Naive thymus-derived CD4-positive, alpha-beta T cell (primary cell): ENCODE data around the gene GTF2IRD1. TPM values are rescaled to one million over a fixed set of nuclear protein-coding genes. Genes with fewer than 3 reads are reported as not detected.

Experiments
- ATAC-seq: fragments of 150-1000 bp; cut with Tn5 transposase; 2 replicates; pipeline ENCODE4 v1.10.0; 2021; ENCODE audit warnings: mild to moderate bottlenecking, moderate library complexity
- CTCF ChIA-PET: fragments of 350-600 bp; sonication (Branson Sonifier 250); formaldehyde crosslinking; loops from one replicate; lab custom pipeline; 2021; ENCODE audit warnings: antibody characterized with exemption; lab: Charles Lee
- POLR2A ChIA-PET: fragments of 350-600 bp; sonication (Branson Sonifier 250); formaldehyde crosslinking; loops from one replicate; lab custom pipeline; 2021; ENCODE audit warnings: antibody characterized with exemption, inconsistent platforms; lab: Charles Lee
- DNase-seq, 9 donors: peaks; one replicate each; pipeline versions ENCODE4 v3.0.0 to v3.0.0-alpha.2; 2020 to 2022; ENCODE audit warnings: mixed read lengths in 1 of 9
- H3K27ac ChIP-seq: one replicate; pipeline ENCODE4 v1.7.0; 2013; ENCODE audit warnings: mild to moderate bottlenecking, low read depth, low read length, moderate library complexity
- H3K27me3 ChIP-seq, 2 donors: one replicate each; pipeline ENCODE4 v1.7.0; 2013; ENCODE audit warnings: low read length in 2 of 2, mild to moderate bottlenecking in 2 of 2, moderate library complexity in 2 of 2; ENCODE audit not compliant: control insufficient read depth in 2 of 2, insufficient read depth in 2 of 2
- H3K36me3 ChIP-seq, 3 experiments: 1 replicate in 2 of 3; 2 replicates in 1 of 3; pipeline ENCODE4 v1.7.0; 2013; ENCODE audit warnings: low read length in 3 of 3, mild to moderate bottlenecking in 3 of 3, moderate library complexity in 1 of 3; ENCODE audit not compliant: insufficient read depth in 3 of 3, control insufficient read depth in 2 of 3
- H3K4me1 ChIP-seq, 2 donors: one replicate each; pipeline ENCODE4 v1.7.0; 2013; ENCODE audit warnings: low read length in 2 of 2, mild to moderate bottlenecking in 2 of 2, moderate library complexity in 1 of 2; ENCODE audit not compliant: control insufficient read depth in 2 of 2, insufficient read depth in 2 of 2
- H3K4me3 ChIP-seq: 2 replicates; pipeline ENCODE4 v1.7.0; 2013; ENCODE audit warnings: mild to moderate bottlenecking, low read length
- H3K9me3 ChIP-seq, 3 experiments: 1 replicate in 2 of 3; 2 replicates in 1 of 3; pipeline ENCODE4 v1.7.0; 2013; ENCODE audit warnings: low read length in 3 of 3; ENCODE audit not compliant: control insufficient read depth in 2 of 3
- H3K27ac Mint-ChIP-seq, 9 donors: one replicate each; pipeline ENCODE4 v1.8.0; 2020 to 2022; ENCODE audit warnings: mixed read lengths in 9 of 9, mild to moderate bottlenecking in 8 of 9, moderate library complexity in 5 of 9, inconsistent platforms in 2 of 9
- H3K27me3 Mint-ChIP-seq, 5 donors: one replicate each; pipeline ENCODE4 v1.8.0; 2021 to 2022; ENCODE audit warnings: mixed read lengths in 5 of 5, mild to moderate bottlenecking in 1 of 5
- H3K36me3 Mint-ChIP-seq, 5 donors: one replicate each; pipeline ENCODE4 v1.8.0; 2020 to 2022; ENCODE audit warnings: mixed read lengths in 5 of 5, mild to moderate bottlenecking in 3 of 5, inconsistent platforms in 1 of 5
- H3K4me1 Mint-ChIP-seq, 7 donors: one replicate each; pipeline ENCODE4 v1.8.0; 2020 to 2022; ENCODE audit warnings: mixed read lengths in 7 of 7, mild to moderate bottlenecking in 3 of 7, inconsistent platforms in 1 of 7
- H3K4me3 Mint-ChIP-seq, 10 donors: one replicate each; pipeline ENCODE4 v1.8.0; 2020 to 2022; ENCODE audit warnings: mild to moderate bottlenecking in 10 of 10, mixed read lengths in 10 of 10, moderate library complexity in 6 of 10, inconsistent platforms in 2 of 10
- H3K9me3 Mint-ChIP-seq, 11 donors: one replicate each; pipeline ENCODE4 v1.8.0; 2020 to 2022; ENCODE audit warnings: mixed read lengths in 11 of 11, mild to moderate bottlenecking in 4 of 11, inconsistent platforms in 1 of 11, moderate library complexity in 1 of 11
- intact Hi-C, 2 donors: fragments of 100-400 bp; cut with micrococcal nuclease; formaldehyde crosslinking; loops; one replicate each; pipeline ENCODE4 v1.15.1; 2023
- polyA plus RNA-seq, 2 donors: library from polyadenylated mRNA; unstranded; fragments of 300-500 nt; fragmentation: Illumina TruSeq; gene quantifications; one replicate each; pipeline ENCODE4 v1.2.3, GENCODE V29; 2021
- total RNA-seq, 6 experiments: library from RNA in 5 of 6; stranded (reverse) in 5 of 6; gene quantifications; 1 replicate in 5 of 6; 2 replicates in 1 of 6; pipeline ENCODE4 v1.2.3 and lab custom pipeline; 2021 to 2026

GTF2IRD1 gene
- total and polyA plus RNA-seq, 7 experiments from 2014 or later = 0.07 to 5.6 (median 0.93) TPM; not detected in 1

DNA sequence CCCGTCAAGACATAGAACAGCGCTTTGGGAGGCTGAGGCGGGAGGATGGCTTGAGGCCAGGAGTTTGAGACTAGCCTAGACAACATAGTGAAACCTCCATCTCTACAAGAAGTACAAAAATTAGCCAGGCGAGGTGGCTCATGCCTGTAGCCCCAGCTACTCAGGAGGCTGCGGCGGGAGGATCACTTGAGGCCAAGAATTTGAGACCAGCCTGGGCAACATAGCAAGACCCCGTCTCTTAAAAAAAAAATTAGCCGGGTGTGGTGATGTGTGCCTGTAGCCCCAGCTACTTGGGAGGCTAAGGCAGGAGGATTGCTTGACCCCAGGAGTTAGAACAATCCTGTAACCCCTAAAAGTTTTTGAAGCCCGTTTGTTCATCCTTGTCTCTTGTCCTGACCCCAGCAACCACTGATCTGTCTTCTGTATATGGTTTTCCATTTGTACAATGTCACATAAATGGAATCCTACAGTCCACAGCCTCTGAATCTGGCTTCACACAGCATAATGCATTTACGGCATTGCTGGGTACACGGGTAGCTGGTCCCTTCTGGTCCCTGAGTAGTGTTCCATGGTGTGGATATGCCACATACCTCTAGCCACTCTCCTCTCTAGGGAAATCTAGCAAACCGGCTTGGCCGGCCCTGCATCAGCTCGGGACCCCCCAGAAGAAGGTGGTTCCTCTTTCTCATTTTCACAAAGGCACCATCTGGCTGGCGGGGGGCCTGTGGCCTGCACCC, 8.4 kb downstream of the GTF2IRD1 start:
- peaks cover 0 to 5% (median 0%) of the 10 kb centered on the region in 5 donors for H3K27me3 Mint-ChIP-seq
- Histone ChIP-seq H3K4me3 (no peak overlapping the region), H3K27ac (no peak overlapping the region), H3K27me3 (no peaks in the 10 kb centered on the region), H3K4me1 (no peaks in the 10 kb centered on the region), H3K36me3 (no peaks in the 10 kb centered on the region), H3K9me3 (no peaks in the 10 kb centered on the region)
- H3K27ac Mint-ChIP-seq = no peak overlapping the region
- no peak for ATAC-seq
- no peak overlapping the region for H3K4me3 Mint-ChIP-seq
- no peaks in the 10 kb centered on the region for H3K9me3 Mint-ChIP-seq
- peaks cover 0 to 9% (median 6%) of the 10 kb centered on the region in 7 donors for H3K4me1 Mint-ChIP-seq
- DNase-seq = no peak
- H3K36me3 Mint-ChIP-seq = no peaks in the 10 kb centered on the region
- CTCF ChIA-PET = interaction anchor here (1.0 kb wide), 1 partner anchor 12 kb away, joined by 3 read pairs; no protein-coding TSS in a partner anchor
- POLR2A ChIA-PET = no interaction called here
- intact Hi-C loops = no loop called here

GRCh38 chr7:74462707-74463100, 9.0 kb downstream of the GTF2IRD1 start:
- no peak for ATAC-seq
- Mint-ChIP-seq H3K27me3 (no peaks in the 10 kb centered on the region), H3K4me3 (no peak overlapping the region), H3K9me3 (no peaks in the 10 kb centered on the region), H3K4me1 (peaks cover 0 to 9% (median 6%) of the 10 kb centered on the region in 7 donors), H3K36me3 (no peaks in the 10 kb centered on the region), H3K27ac (no peak overlapping the region)
- Histone ChIP-seq H3K36me3 (no peaks in the 10 kb centered on the region), H3K4me3 (no peak overlapping the region), H3K27me3 (no peaks in the 10 kb centered on the region), H3K4me1 (no peaks in the 10 kb centered on the region), H3K9me3 (no peaks in the 10 kb centered on the region), H3K27ac (no peak overlapping the region)
- ChIA-PET CTCF (interaction anchor here (1.0 kb wide), 1 partner anchor 13 kb away, joined by 3 read pairs; no protein-coding TSS in a partner anchor), POLR2A (no interaction called here)
- DNase-seq = no peak
- intact Hi-C loops = no loop called here

DNA sequence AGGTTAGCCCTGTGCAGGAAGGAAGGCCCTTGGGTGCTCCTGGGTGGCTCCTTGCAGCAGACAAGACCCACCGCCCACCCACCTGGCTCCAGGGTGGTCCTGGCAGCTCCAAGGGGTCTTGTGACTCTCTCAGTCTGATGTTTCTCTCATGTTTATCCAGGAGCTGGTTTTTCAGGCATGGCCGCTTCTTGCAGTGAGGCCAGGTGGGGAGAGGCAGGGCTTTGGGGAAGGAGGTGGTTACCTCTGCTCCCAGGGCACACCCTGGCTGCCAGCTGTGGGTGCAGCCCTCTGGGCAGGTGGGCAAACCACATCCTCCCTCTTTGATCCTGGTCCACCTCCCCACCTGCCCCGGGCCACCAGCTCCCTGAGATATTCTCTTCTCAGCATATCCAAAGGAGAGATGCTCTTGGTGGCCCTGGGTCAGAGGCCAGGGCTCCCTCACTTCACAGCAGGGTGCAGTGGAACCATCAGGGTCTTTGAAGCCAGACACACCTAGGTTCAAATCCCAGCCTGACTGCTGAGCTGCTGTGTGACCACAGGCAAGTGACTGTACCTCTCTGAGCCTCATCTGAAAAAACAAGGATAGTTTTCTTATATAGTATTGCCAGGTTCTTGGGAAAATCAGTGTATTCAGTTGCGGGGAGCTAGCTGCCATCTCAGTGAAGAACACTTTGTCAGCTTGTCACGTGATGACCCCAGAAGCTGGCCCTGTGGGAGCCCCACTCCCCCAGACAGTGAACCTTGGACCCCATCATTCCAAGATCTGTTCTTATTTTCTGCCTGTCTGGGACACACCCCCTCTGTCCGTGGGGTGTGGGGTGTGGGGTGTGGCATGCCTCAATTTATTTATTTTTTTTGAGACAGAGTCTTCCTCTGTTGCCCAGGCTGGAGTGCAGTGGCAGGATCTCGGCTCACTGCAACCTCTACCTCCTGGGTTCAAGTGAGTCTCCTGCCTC, 11.5 kb downstream of the GTF2IRD1 start:
- no peaks in the 10 kb centered on the region for H3K27me3 Mint-ChIP-seq
- H3K9me3 ChIP-seq = no peaks in the 10 kb centered on the region
- intact Hi-C loops = no loop called here
- ATAC-seq (no peak), DNase-seq (no peak)
- H3K4me1 ChIP-seq = no peaks in the 10 kb centered on the region
- no peak overlapping the region for H3K27ac ChIP-seq
- H3K4me3 Mint-ChIP-seq = no peak overlapping the region
- H3K36me3 ChIP-seq = no peaks in the 10 kb centered on the region
- H3K36me3 Mint-ChIP-seq = no peaks in the 10 kb centered on the region
- no peak overlapping the region for H3K27ac Mint-ChIP-seq
- CTCF ChIA-PET = interaction anchor here (1.1 kb wide), 1 partner anchor 47 kb away, joined by 3 read pairs; no protein-coding TSS in a partner anchor
- H3K27me3 ChIP-seq = no peaks in the 10 kb centered on the region
- H3K4me1 Mint-ChIP-seq = peaks cover 0 to 9% (median 6%) of the 10 kb centered on the region in 7 donors
- POLR2A ChIA-PET = no interaction called here
- no peak overlapping the region for H3K4me3 ChIP-seq
- no peaks in the 10 kb centered on the region for H3K9me3 Mint-ChIP-seq

- no peaks in the 10 kb centered on the region for H3K4me1 ChIP-seq
- Mint-ChIP-seq H3K9me3 (no peaks in the 10 kb centered on the region), H3K4me1 (peaks cover 0 to 9% (median 6%) of the 10 kb centered on the region in 7 donors), H3K27me3 (no peaks in the 10 kb centered on the region), H3K36me3 (no peaks in the 10 kb centered on the region), H3K4me3 (no peak overlapping the region), H3K27ac (peak overlapping the region in 1 of 9 donors; percentile 20)
- H3K27me3 ChIP-seq = no peaks in the 10 kb centered on the region
- no peaks in the 10 kb centered on the region for H3K36me3 ChIP-seq
- ChIA-PET POLR2A (no interaction called here), CTCF (no interaction called here)
- ATAC-seq (no peak), DNase-seq (no peak)
- no peak overlapping the region for H3K4me3 ChIP-seq
- intact Hi-C loops = no loop called here
- no peak overlapping the region for H3K27ac ChIP-seq
- no peaks in the 10 kb centered on the region for H3K9me3 ChIP-seq
Observed at GRCh38 chr7:74466196-74466813, 12.6 kb downstream of the GTF2IRD1 start.

GRCh38 chr7:74467876-74468275, 14.2 kb downstream of the GTF2IRD1 start:
- ChIA-PET CTCF (no interaction called here), POLR2A (no interaction called here)
- no peaks in the 10 kb centered on the region for H3K4me1 ChIP-seq
- H3K27ac ChIP-seq = no peak overlapping the region
- Mint-ChIP-seq H3K36me3 (no peaks in the 10 kb centered on the region), H3K27ac (no peak overlapping the region), H3K27me3 (no peaks in the 10 kb centered on the region), H3K4me3 (no peak overlapping the region), H3K9me3 (no peaks in the 10 kb centered on the region), H3K4me1 (peaks cover 0 to 9% (median 6%) of the 10 kb centered on the region in 7 donors)
- H3K36me3 ChIP-seq = no peaks in the 10 kb centered on the region
- ATAC-seq (no peak), DNase-seq (no peak)
- H3K27me3 ChIP-seq = no peaks in the 10 kb centered on the region
- intact Hi-C loops = no loop called here
- no peaks in the 10 kb centered on the region for H3K9me3 ChIP-seq
- H3K4me3 ChIP-seq = no peak overlapping the region

DNA sequence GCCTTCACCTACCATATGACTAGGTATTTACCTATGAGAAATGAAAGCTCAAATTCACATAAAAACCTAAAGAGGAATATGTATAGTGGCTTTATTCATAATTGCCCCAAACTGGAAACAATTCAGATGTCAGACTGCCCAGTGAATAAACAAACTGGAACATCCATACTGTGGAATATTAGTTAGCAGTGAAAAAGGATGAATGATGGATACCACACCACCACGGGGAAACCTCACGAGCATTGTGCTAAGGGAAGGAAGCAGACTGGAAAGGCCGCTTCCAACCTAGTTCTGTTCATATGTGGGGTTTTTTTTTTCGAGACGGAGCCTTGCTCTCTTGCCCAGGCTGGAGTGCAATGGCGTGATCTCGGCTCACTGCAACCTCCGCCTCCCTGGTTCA, 16.8 kb downstream of the GTF2IRD1 start:
- Mint-ChIP-seq H3K9me3 (no peaks in the 10 kb centered on the region), H3K4me1 (peaks cover 0 to 4% (median 0%) of the 10 kb centered on the region in 7 donors), H3K27ac (no peak overlapping the region), H3K4me3 (no peak overlapping the region), H3K27me3 (no peaks in the 10 kb centered on the region), H3K36me3 (no peaks in the 10 kb centered on the region)
- Histone ChIP-seq H3K4me3 (no peak overlapping the region), H3K27me3 (no peaks in the 10 kb centered on the region), H3K27ac (no peak overlapping the region), H3K9me3 (no peaks in the 10 kb centered on the region), H3K36me3 (no peaks in the 10 kb centered on the region), H3K4me1 (no peaks in the 10 kb centered on the region)
- POLR2A ChIA-PET = no interaction called here
- DNase-seq = no peak
- no peak for ATAC-seq
- CTCF ChIA-PET = interaction anchor here (0.6 kb wide), 1 partner anchor 96 kb away, joined by 4 read pairs; no protein-coding TSS in a partner anchor
- intact Hi-C loops = loop anchor here in 1 of 2 donors (5.0 kb wide), 1 partner anchor 48 kb away; no protein-coding TSS in a partner anchor
